NCI-H1417 treated with DMSO at 0.1 percent for 48 hours (cell line): Measurements from ENCODE around the gene HINT2.

Experiments used
- DNase-seq: peaks from one replicate; lab custom pipeline; 2025; lab: John Stamatoyannopoulos, UW

The HINT2 gene

GRCh38 chr9:35840881-35841644 lies 26.2 kb upstream of the HINT2 start:
- no peak for DNase-seq

- no peak for DNase-seq
These were observed 25.1 kb upstream of the HINT2 start for GRCh38 chr9:35839926-35840325.

DNA sequence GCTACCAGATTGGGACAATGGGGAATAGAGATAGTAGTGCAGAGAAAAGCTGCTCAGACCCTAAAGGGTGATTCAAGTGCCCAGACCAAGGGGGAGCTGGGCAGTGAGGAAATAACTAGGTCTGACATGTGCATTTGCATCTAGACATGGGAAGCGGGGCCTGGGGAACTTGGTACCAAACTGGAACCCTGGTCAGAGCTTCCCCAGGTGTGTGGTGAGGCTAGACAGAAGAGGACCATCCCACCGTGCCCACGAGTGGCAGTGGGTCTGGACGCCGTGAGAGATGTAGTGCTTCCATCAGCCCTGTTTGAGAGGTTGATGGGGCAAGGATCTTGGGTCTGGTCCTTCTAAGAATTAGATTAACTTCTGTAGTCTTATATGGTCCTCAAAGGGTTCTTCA lies 21.8 kb upstream of the HINT2 start:
- no peak for DNase-seq

GRCh38 chr9:35835766-35836165 lies 20.9 kb upstream of the HINT2 start:
- no peak for DNase-seq

DNA sequence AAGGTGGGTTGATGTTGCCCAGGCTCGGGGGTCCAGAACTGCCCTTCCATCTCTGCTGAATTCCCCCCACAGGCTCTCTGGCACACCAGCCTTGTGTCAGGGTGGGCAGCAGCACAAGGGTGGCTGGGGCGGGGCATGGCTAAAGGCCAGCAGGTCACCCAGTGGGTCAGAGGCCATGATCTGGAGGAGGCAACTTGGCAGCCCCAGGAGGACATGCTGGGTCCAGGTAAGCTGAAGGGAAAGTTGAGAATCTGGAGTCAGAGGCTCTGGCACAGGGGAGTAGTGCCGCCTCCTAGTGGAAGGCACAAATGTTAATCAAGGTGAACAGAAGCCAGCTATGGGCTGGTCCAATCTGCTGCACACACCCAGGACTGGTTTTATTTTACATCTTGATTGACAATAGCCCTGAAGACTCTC lies 20.4 kb upstream of the HINT2 start:
- no peak for DNase-seq

GRCh38 chr9:35834260-35835215 lies 19.7 kb upstream of the HINT2 start:
- no peak for DNase-seq

- DNase-seq: no peak
These were observed 18.0 kb upstream of the HINT2 start for GRCh38 chr9:35832814-35833213.

GRCh38 chr9:35831040-35831439 lies 16.2 kb upstream of the HINT2 start:
- no peak for DNase-seq

DNA sequence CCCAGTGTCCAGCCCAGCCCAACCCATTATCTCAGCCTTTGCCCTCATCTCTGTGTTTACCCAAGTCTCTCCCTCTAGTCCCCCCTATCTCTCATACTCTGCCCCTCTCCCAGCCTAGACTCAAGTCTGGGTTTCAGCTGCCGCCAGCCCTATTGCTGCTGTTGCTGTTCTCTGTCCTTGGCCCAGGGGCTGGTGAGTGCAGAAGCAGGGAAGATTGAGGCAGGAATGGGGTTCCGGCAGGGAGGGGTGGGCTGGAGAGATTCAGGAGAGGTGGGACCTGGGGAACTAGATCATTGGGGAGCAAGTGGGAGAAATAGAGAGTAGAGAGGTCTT lies 14.9 kb upstream of the HINT2 start:
- DNase-seq: no peak

DNA sequence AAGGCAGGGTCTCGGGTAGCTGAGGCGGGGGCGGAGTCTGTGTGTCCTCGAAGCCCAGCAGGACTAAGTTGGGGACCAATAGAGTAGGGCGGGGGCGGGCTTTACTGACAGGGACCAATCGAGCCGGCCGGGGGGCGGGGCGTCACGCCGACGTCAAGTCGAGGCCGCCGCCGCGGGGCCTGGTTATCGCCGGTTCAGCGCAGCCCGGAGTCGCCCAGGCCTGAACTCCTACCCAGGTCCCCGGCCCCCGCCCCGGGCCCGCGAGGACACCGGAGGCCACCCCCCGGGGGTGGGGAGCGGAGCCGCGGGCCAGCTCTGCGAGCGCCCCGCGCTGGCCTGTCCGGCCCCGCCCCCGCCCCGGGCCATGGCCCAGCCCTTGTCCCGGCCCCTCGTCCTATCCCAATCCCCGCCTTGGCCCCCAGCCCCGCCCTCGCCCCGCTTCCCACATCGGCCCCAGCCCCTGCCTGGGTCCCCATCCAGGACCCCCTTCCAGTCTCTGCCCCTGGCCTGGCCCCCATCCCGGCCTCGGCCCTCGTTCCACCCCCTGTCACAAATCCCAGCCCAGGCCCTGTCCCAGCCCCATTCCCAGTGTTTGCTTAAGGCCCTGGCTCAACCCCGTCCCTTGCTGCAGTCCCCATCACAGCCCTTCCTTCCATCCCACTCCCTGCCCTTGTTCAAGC lies 14.4 kb upstream of the HINT2 start, which contains the start of gene TMEM8B:
TSS of gene TMEM8B (plus strand) at position 145 of the 680 bp plus-strand sequence. CDS start at position 365, 220 bp downstream.
- peak; percentile 6 for DNase-seq

GRCh38 chr9:35828716-35829083 lies 13.9 kb upstream of the HINT2 start, which contains the start of gene FAM221B:
Gene FAM221B (minus strand): TSS chr9:35828732. CDS start chr9:35826161, 2,571 bp downstream.
- no peak for DNase-seq

DNA sequence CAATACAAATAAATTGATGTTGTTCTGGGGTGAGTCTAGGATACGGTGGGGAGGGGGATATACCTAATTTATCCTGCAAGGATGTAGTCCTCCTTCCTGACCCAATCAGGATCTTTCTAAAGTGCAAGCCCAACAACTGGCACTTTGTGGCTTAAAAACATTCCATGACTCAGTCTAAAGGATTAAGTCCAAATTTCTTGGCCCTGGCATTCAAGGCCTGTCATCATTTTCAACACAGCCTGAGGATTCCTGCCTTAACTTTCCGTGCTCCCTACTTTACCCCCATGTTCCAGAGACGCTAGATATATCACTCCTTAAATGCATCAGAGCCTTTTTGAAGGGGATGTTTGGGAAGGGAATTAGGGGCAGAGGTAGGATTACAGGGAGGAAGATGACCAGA lies 12.6 kb upstream of the HINT2 start:
- DNase-seq: no peak

DNA sequence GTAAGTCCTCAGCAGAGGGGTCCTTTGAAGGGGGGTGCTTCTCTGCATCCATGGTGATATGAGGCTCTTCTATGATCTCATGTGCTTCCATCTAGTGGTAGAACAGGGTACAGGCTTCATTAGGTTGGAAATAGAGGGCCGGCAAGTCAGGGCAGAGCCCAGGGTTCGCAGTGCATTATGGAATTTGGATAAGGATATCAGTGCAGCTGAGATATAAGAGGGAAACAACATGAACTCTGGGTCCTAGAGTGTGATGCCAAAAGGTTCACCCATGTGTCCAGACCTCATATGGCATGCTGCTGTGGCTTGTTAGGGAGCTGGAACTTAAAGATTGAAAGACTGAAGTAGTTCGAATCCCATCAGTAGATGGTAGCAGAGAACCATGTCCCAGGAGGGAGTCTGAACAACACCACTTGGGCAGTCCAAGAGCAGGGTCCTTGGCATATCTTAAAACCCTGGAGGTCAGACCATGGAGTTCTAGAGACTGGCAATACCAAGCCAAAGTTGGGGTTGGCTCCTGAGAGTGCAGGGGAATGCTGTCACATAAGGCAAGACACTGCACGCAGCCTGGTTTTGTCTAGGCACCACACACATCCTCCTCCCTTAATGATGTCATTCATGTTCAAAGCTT lies 11.3 kb upstream of the HINT2 start:
- DNase-seq: no peak

DNA sequence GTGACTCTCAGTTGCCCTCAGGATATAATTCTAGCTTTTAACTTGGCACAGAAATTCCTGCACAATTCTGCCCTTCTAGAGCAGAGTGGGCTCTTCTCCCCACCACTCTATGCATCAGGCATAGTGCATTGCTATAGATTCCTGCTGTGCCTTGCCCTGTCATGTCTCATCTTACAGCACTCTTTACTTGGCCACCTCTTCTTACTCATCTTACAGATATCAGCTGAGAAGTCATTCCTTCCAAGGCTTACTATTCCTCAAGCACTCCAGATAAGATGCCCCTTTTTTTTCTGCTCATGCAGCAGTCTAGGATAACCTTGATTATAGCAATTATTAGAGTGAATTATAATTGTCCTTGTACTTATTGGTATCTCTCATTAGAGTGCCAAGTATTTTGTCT lies 8.1 kb upstream of the HINT2 start:
- DNase-seq: no peak

- no peak for DNase-seq
These were observed 5.2 kb upstream of the HINT2 start for GRCh38 chr9:35820076-35820475.

- no peak for DNase-seq
These were observed 3.5 kb upstream of the HINT2 start for GRCh38 chr9:35818341-35818740.

GRCh38 chr9:35816708-35817107 lies 1.9 kb upstream of the HINT2 start:
- no peak for DNase-seq

- DNase-seq: no peak
These were observed 569 bp downstream of the HINT2 start for GRCh38 chr9:35814106-35814840.

- DNase-seq: no peak
These were observed 1.3 kb downstream of the HINT2 start for GRCh38 chr9:35813434-35814105.

- peak; percentile 51 for DNase-seq
These were observed 2.7 kb downstream of the HINT2 start, which contains the start of gene SPAG8 for GRCh38 chr9:35812025-35812602. Gene SPAG8 (minus strand): TSS chr9:35812262. CDS start chr9:35812147, 115 bp downstream.
